BLaER1 (cell line): Measurements from ENCODE around the gene NUDT9.
A peak's percentile ranks its signal among the peaks of the same experiment; 100 is the strongest.
"Not testable (repeated sequence)": the region's sequence is repeated elsewhere in the genome, so short reads cannot be mapped to it uniquely, and the experiment has no call there.

ENCODE experiments used
- H3K27ac ChIP-seq: shearing (Covaris generic); formaldehyde crosslinking; 2 replicates; pipeline ENCODE4 v1.8.1; 2022
- H3K27me3 ChIP-seq: shearing (Covaris generic); formaldehyde crosslinking; 2 replicates; pipeline ENCODE4 v1.8.1; 2022
- H3K36me3 ChIP-seq: shearing (Covaris generic); formaldehyde crosslinking; 2 replicates; pipeline ENCODE4 v1.8.1; 2022
- H3K4me1 ChIP-seq: shearing (Covaris generic); formaldehyde crosslinking; 2 replicates; pipeline ENCODE4 v1.8.1; 2022
- H3K4me2 ChIP-seq: shearing (Covaris generic); formaldehyde crosslinking; 2 replicates; pipeline ENCODE4 v1.8.1; 2022
- H3K4me3 ChIP-seq: shearing (Covaris generic); formaldehyde crosslinking; 2 replicates; pipeline ENCODE4 v1.8.1; 2022
- H3K9ac ChIP-seq: shearing (Covaris generic); formaldehyde crosslinking; 2 replicates; pipeline ENCODE4 v1.8.1; 2022
- H3K9me3 ChIP-seq: shearing (Covaris generic); formaldehyde crosslinking; 2 replicates; pipeline ENCODE4 v1.8.1; 2022
- H4K20me1 ChIP-seq: shearing (Covaris generic); formaldehyde crosslinking; 2 replicates; pipeline ENCODE4 v1.8.1; 2022
- Cebpa-rat ChIP-seq: shearing (Covaris generic); IDR thresholded peaks from 2 replicates; pipeline ENCODE4 v1.8.1; 2022

NUDT9 gene

GRCh38 chr4:87422104-87423052 is at the start of gene NUDT9:
NUDT9 (plus strand) TSS chr4:87422573; CDS start chr4:87422906, 333 bp downstream.
- Histone ChIP-seq H3K4me2 (peak within 1 kb of the TSS; percentile 87), H3K9ac (peak within 1 kb of the TSS; percentile 91), H3K9me3 (peaks cover 10% of the 10 kb centered on the region), H4K20me1 (peaks cover 2% of the 10 kb centered on the region; the same call in 1 of the 2 replicates), H3K36me3 (no peaks in the 10 kb centered on the region), H3K27ac (peak within 1 kb of the TSS; percentile 82), H3K4me3 (peak within 1 kb of the TSS; percentile 86), H3K4me1 (peaks cover 26% of the 10 kb centered on the region), H3K27me3 (no peaks in the 10 kb centered on the region)
- no peak for TF ChIP-seq Cebpa-rat

GRCh38 chr4:87375719-87376291 is 46.6 kb upstream of the NUDT9 start:
- Histone ChIP-seq H3K27ac (no peak overlapping the region), H3K36me3 (peaks cover 70% of the 10 kb centered on the region), H3K9ac (no peak overlapping the region), H3K4me1 (no peaks in the 10 kb centered on the region), H3K27me3 (no peaks in the 10 kb centered on the region), H3K4me3 (no peak overlapping the region), H3K4me2 (no peak overlapping the region), H3K9me3 (no peaks in the 10 kb centered on the region), H4K20me1 (no peaks in the 10 kb centered on the region)
- TF ChIP-seq Cebpa-rat: no peak

- TF ChIP-seq Cebpa-rat: no peak
Observed at GRCh38 chr4:87377816-87378215, 44.6 kb upstream of the NUDT9 start.

GRCh38 chr4:87382116-87382515 is 40.3 kb upstream of the NUDT9 start:
- Histone ChIP-seq H3K4me2 (no peak overlapping the region), H3K36me3 (peaks cover 61% of the 10 kb centered on the region), H3K9me3 (peaks cover 34% of the 10 kb centered on the region), H4K20me1 (0 out of 2 replicates have a peak, but pooled peaks cover 13% of the 10 kb centered on the region), H3K27ac (no peak overlapping the region), H3K4me1 (no peaks in the 10 kb centered on the region), H3K4me3 (no peak overlapping the region), H3K27me3 (no peaks in the 10 kb centered on the region), H3K9ac (no peak overlapping the region)
- no peak for TF ChIP-seq Cebpa-rat

More at GRCh38 chr4:87377816-87378215, 44.6 kb upstream of the NUDT9 start:
- Histone ChIP-seq H3K4me1 (no peaks in the 10 kb centered on the region), H3K9ac (no peak overlapping the region), H3K27ac (no peak overlapping the region), H3K4me2 (no peak overlapping the region), H3K27me3 (no peaks in the 10 kb centered on the region), H4K20me1 (0 out of 2 replicates have a peak, but pooled peaks cover 1% of the 10 kb centered on the region), H3K9me3 (no peaks in the 10 kb centered on the region), H3K4me3 (no peak overlapping the region), H3K36me3 (peaks cover 66% of the 10 kb centered on the region)

- no peak overlapping the region for H3K4me2 ChIP-seq
- no peak overlapping the region for H3K27ac ChIP-seq
- H3K9me3 ChIP-seq: peaks cover 41% of the 10 kb centered on the region
- TF ChIP-seq Cebpa-rat: no peak
- no peak overlapping the region for H3K9ac ChIP-seq
- H3K4me3 ChIP-seq: no peak overlapping the region
- H3K27me3 ChIP-seq: no peaks in the 10 kb centered on the region
- peaks cover 62% of the 10 kb centered on the region for H3K36me3 ChIP-seq
- 0 out of 2 replicates have a peak, but pooled peaks cover 13% of the 10 kb centered on the region for H4K20me1 ChIP-seq
- H3K4me1 ChIP-seq: no peaks in the 10 kb centered on the region
Observed at GRCh38 chr4:87382931-87383330, 39.4 kb upstream of the NUDT9 start.

GRCh38 chr4:87384466-87385132 is 37.8 kb upstream of the NUDT9 start:
- not testable (repeated sequence) for H3K4me2 ChIP-seq, H3K4me3 ChIP-seq, H3K27me3 ChIP-seq, H3K27ac ChIP-seq, H3K9ac ChIP-seq
- Histone ChIP-seq H3K9me3 (peaks cover 51% of the 10 kb centered on the region), H4K20me1 (0 out of 2 replicates have a peak, but pooled peaks cover 13% of the 10 kb centered on the region), H3K36me3 (peaks cover 60% of the 10 kb centered on the region), H3K4me1 (peaks cover 16% of the 10 kb centered on the region)

GRCh38 chr4:87387237-87387636 is 35.1 kb upstream of the NUDT9 start:
- Histone ChIP-seq H3K9ac (no peak overlapping the region), H3K4me3 (no peak overlapping the region), H3K4me2 (no peak overlapping the region), H4K20me1 (0 out of 2 replicates have a peak, but pooled peaks cover 13% of the 10 kb centered on the region), H3K9me3 (peaks cover 51% of the 10 kb centered on the region), H3K27me3 (no peaks in the 10 kb centered on the region), H3K27ac (no peak overlapping the region), H3K36me3 (peaks cover 35% of the 10 kb centered on the region), H3K4me1 (peaks cover 30% of the 10 kb centered on the region)
- TF ChIP-seq Cebpa-rat: no peak

- H3K27me3 ChIP-seq: no peaks in the 10 kb centered on the region
- peaks cover 46% of the 10 kb centered on the region for H3K9me3 ChIP-seq
- peaks cover 35% of the 10 kb centered on the region for H3K36me3 ChIP-seq
- H4K20me1 ChIP-seq: 0 out of 2 replicates have a peak, but pooled peaks cover under 1% of the 10 kb centered on the region
- no peak overlapping the region for H3K27ac ChIP-seq
- H3K4me2 ChIP-seq: peak overlapping the region; percentile 90
- peak overlapping the region; percentile 79 for H3K4me3 ChIP-seq
- TF ChIP-seq Cebpa-rat: no peak
- peaks cover 30% of the 10 kb centered on the region for H3K4me1 ChIP-seq
- H3K9ac ChIP-seq: no peak overlapping the region
Observed at GRCh38 chr4:87388901-87389300, 33.5 kb upstream of the NUDT9 start.

- peak overlapping the region; percentile 84; the same call in 1 of the 2 replicates for H3K27ac ChIP-seq
Observed at GRCh38 chr4:87390055-87390454, 32.3 kb upstream of the NUDT9 start.

More at GRCh38 chr4:87390055-87390454, 32.3 kb upstream of the NUDT9 start:
- Histone ChIP-seq H3K4me1 (peaks cover 30% of the 10 kb centered on the region), H3K9ac (peak overlapping the region; percentile 88), H3K36me3 (peaks cover 27% of the 10 kb centered on the region), H3K4me2 (peak overlapping the region; percentile 90), H3K4me3 (peak overlapping the region; percentile 79), H3K9me3 (peaks cover 37% of the 10 kb centered on the region)
- not testable (repeated sequence) for H4K20me1 ChIP-seq, H3K27me3 ChIP-seq
